H1 (cell line): Measurements from ENCODE around the gene TCF7L2. TPM values are rescaled to one million over a fixed set of nuclear protein-coding genes. Genes with fewer than 3 reads are reported as not detected.

Source experiments
- CTCF ChIA-PET: fragments of 300-600 bp; sonication (Branson Sonifier 250); formaldehyde crosslinking; loops from one replicate; lab custom pipeline; 2021; ENCODE audit not compliant: partially characterized antibody; lab: Charles Lee
- POLR2A ChIA-PET: fragments of 300-600 bp; sonication (Branson Sonifier 250); formaldehyde crosslinking; loops from one replicate; lab custom pipeline; 2021; ENCODE audit warnings: inconsistent platforms; ENCODE audit not compliant: partially characterized antibody; lab: Charles Lee
- DNase-seq, 2 experiments: peaks; one replicate each; pipeline versions ENCODE4 v3.0.0 to v3.0.0-alpha.2; 2010 to 2022; ENCODE audit warnings: low spot score in 2 of 2, low read depth in 1 of 2, mixed read lengths in 1 of 2
- FAIRE-seq: peaks from 2 replicates; lab custom pipeline; 2011; peaks lifted over from hg19 to GRCh38; lab: Jason Lieb, UNC
- H2AFZ ChIP-seq: 2 replicates; pipeline ENCODE4 v1.8.1; 2012; ENCODE audit warnings: low read length, inconsistent platforms
- H2AK5ac ChIP-seq: 2 replicates; pipeline ENCODE4 v1.6.1; 2013; ENCODE audit warnings: low read depth, low read length
- H2BK120ac ChIP-seq: replicated peaks from 2 replicates; pipeline ENCODE3; 2013; ENCODE audit warnings: low read depth, low read length, inconsistent platforms
- H2BK12ac ChIP-seq: 2 replicates; pipeline ENCODE4 v1.6.1; 2013; ENCODE audit warnings: low read depth, low read length
- H2BK15ac ChIP-seq: 2 replicates; pipeline ENCODE4 v1.6.1; 2013; ENCODE audit warnings: low read length
- H2BK20ac ChIP-seq: 2 replicates; pipeline ENCODE4 v1.6.1; 2013; ENCODE audit warnings: low read length
- H2BK5ac ChIP-seq: 2 replicates; pipeline ENCODE4 v1.6.1; 2013; ENCODE audit warnings: low read depth, low read length
- H3K14ac ChIP-seq: 2 replicates; pipeline ENCODE4 v1.6.1; 2013; ENCODE audit warnings: inconsistent platforms; ENCODE audit not compliant: insufficient read length
- H3K18ac ChIP-seq: 2 replicates; pipeline ENCODE4 v1.6.1; 2013; ENCODE audit warnings: low read length; ENCODE audit errors: extremely low read depth
- H3K23ac ChIP-seq: 2 replicates; pipeline ENCODE4 v1.6.1; 2013; ENCODE audit warnings: inconsistent platforms; ENCODE audit not compliant: insufficient read length
- H3K23me2 ChIP-seq: 2 replicates; pipeline ENCODE4 v1.6.1; 2013; ENCODE audit warnings: low read depth, low read length
- H3K27ac ChIP-seq: 2 replicates; pipeline ENCODE4 v1.6.1; 2011; ENCODE audit warnings: low read depth, low read length, inconsistent platforms
- H3K27me3 ChIP-seq, 4 experiments: replicated peaks in 1 of 4; 1 replicate in 1 of 4; 2 replicates in 3 of 4; pipeline versions ENCODE4 v1.6.1 to v1.8.1; 2011 to 2013; ENCODE audit warnings: low read length in 3 of 4, mild to moderate bottlenecking in 3 of 4, inconsistent platforms in 2 of 4, mixed read lengths in 2 of 4, moderate library complexity in 1 of 4; ENCODE audit not compliant: control insufficient read depth in 3 of 4, insufficient read depth in 3 of 4; ENCODE audit errors: extremely low read depth in 1 of 4
- H3K36me3 ChIP-seq, 4 experiments: 2 replicates each; pipeline versions ENCODE4 v1.6.1 to v1.8.1; 2011 to 2013; ENCODE audit warnings: mild to moderate bottlenecking in 4 of 4, low read length in 3 of 4, moderate library complexity in 2 of 4, control low read depth in 1 of 4, inconsistent platforms in 1 of 4; ENCODE audit not compliant: insufficient read depth in 4 of 4, control insufficient read depth in 2 of 4
- H3K4ac ChIP-seq: replicated peaks from 2 replicates; pipeline ENCODE3; 2013; ENCODE audit warnings: low read length, low read depth, mixed read lengths, inconsistent platforms; ENCODE audit not compliant: insufficient read length
- H3K4me1 ChIP-seq, 4 experiments: replicated peaks in 1 of 4; 1 replicate in 1 of 4; 2 replicates in 3 of 4; pipeline versions ENCODE4 v1.6.1 to v1.8.1; 2011 to 2013; ENCODE audit warnings: low read length in 3 of 4, inconsistent platforms in 2 of 4, mixed read lengths in 1 of 4; ENCODE audit not compliant: insufficient read depth in 4 of 4, control insufficient read depth in 3 of 4
- H3K4me2 ChIP-seq, 2 experiments: 2 replicates each; pipeline versions ENCODE4 v1.6.1 to v1.8.1; 2011 to 2013; ENCODE audit warnings: low read depth in 2 of 2, low read length in 2 of 2, control low read depth in 1 of 2, inconsistent platforms in 1 of 2, mild to moderate bottlenecking in 1 of 2; ENCODE audit not compliant: insufficient read depth in 1 of 2
- H3K4me3 ChIP-seq, 4 experiments: fragments of 200-600, 300-600 bp in 1 of 4; sonication (generic), shearing (Covaris generic), sonication (Bioruptor Twin) in 1 of 4; 2 replicates each; pipeline versions ENCODE4 v1.5.1 to v1.8.1; 2011 to 2016; ENCODE audit warnings: low read length in 4 of 4, low read depth in 3 of 4, control low read depth in 2 of 4, inconsistent platforms in 2 of 4, mild to moderate bottlenecking in 2 of 4, mixed read lengths in 1 of 4, moderate library complexity in 1 of 4; ENCODE audit not compliant: insufficient read depth in 2 of 4; ENCODE audit errors: extremely low read depth in 1 of 4
- H3K56ac ChIP-seq: replicated peaks from 2 replicates; pipeline ENCODE3; 2013; ENCODE audit warnings: low read depth, mild to moderate bottlenecking, mixed read lengths, low read length, inconsistent platforms; ENCODE audit not compliant: insufficient read length
- H3K79me1 ChIP-seq: 2 replicates; pipeline ENCODE4 v1.6.1; 2013; ENCODE audit warnings: low read depth, low read length, control low read depth
- H3K79me2 ChIP-seq, 2 experiments: 2 replicates each; pipeline versions ENCODE4 v1.6.1 to v1.8.1; 2012 to 2013; ENCODE audit warnings: low read length in 2 of 2, mild to moderate bottlenecking in 2 of 2, inconsistent platforms in 1 of 2; ENCODE audit not compliant: insufficient read depth in 2 of 2, control insufficient read depth in 1 of 2
- H3K9ac ChIP-seq, 4 experiments: replicated peaks in 1 of 4; 1 replicate in 1 of 4; 2 replicates in 3 of 4; pipeline versions ENCODE4 v1.6.1 to v1.8.1; 2011 to 2013; ENCODE audit warnings: low read depth in 3 of 4, low read length in 3 of 4, control low read depth in 2 of 4, mild to moderate bottlenecking in 2 of 4, moderate library complexity in 2 of 4, inconsistent platforms in 1 of 4; ENCODE audit errors: extremely low read depth in 1 of 4
- H3K9me3 ChIP-seq, 2 experiments: 2 replicates each; pipeline versions ENCODE4 v1.6.1 to v1.8.1; 2012 to 2013; ENCODE audit warnings: mild to moderate bottlenecking in 2 of 2, moderate library complexity in 2 of 2, control low read depth in 1 of 2, inconsistent platforms in 1 of 2, low read depth in 1 of 2, low read length in 1 of 2, mixed read lengths in 1 of 2; ENCODE audit not compliant: insufficient read depth in 2 of 2
- H4K20me1 ChIP-seq, 2 experiments: replicated peaks in 1 of 2; 2 replicates each; pipeline versions ENCODE3 to v1.8.1; 2011 to 2013; ENCODE audit warnings: inconsistent platforms in 2 of 2, low read length in 2 of 2, mild to moderate bottlenecking in 1 of 2; ENCODE audit not compliant: insufficient read depth in 2 of 2, control insufficient read depth in 1 of 2
- H4K5ac ChIP-seq: 2 replicates; pipeline ENCODE4 v1.6.1; 2013; ENCODE audit warnings: low read length, low read depth, mixed read lengths, inconsistent platforms; ENCODE audit not compliant: insufficient read length
- H4K8ac ChIP-seq: 2 replicates; pipeline ENCODE4 v1.8.0; 2013; ENCODE audit warnings: mild to moderate bottlenecking, moderate library complexity, low read length, inconsistent platforms; ENCODE audit not compliant: insufficient read depth; ENCODE audit errors: extremely low read depth
- H4K91ac ChIP-seq: replicated peaks from 2 replicates; pipeline ENCODE3; 2013; ENCODE audit warnings: low read length, mixed read lengths, inconsistent platforms; ENCODE audit not compliant: insufficient read length
- BCL11A ChIP-seq, 2 experiments: IDR thresholded peaks; one replicate each; pipeline ENCODE4 v1.6.1; 2011; ENCODE audit warnings: low read depth in 2 of 2, low read length in 2 of 2, mild to moderate bottlenecking in 2 of 2
- CHD1 ChIP-seq: IDR thresholded peaks from 2 replicates; pipeline ENCODE4 v1.6.1; 2012; ENCODE audit warnings: low read depth, low read length, improper control_type of control experiment
- CHD2 ChIP-seq: IDR thresholded peaks from 2 replicates; pipeline ENCODE4 v1.6.1; 2012; ENCODE audit warnings: low read length, improper control_type of control experiment
- CREB1 ChIP-seq: IDR thresholded peaks from 2 replicates; pipeline ENCODE4 v1.6.1; 2012; ENCODE audit warnings: inconsistent platforms
- JUND ChIP-seq: IDR thresholded peaks from 2 replicates; pipeline ENCODE4 v1.6.1; 2011; ENCODE audit warnings: mild to moderate bottlenecking, improper control_type of control experiment, low read length
- MAFK ChIP-seq: IDR thresholded peaks from 2 replicates; pipeline ENCODE4 v1.6.1; 2012; ENCODE audit warnings: low read depth, mild to moderate bottlenecking, improper control_type of control experiment, low read length
- RBBP5 ChIP-seq: IDR thresholded peaks from 2 replicates; pipeline ENCODE4 v1.7.1; 2012; ENCODE audit warnings: low read depth, mild to moderate bottlenecking, inconsistent platforms, low read length, moderate library complexity, borderline replicate concordance
- RNF2 ChIP-seq: fragments of 200-900, 300-1000 bp; sonication (generic); IDR thresholded peaks from 2 replicates; pipeline ENCODE4 v1.7.1; 2016; ENCODE audit warnings: borderline replicate concordance, low read depth, mild to moderate bottlenecking, antibody characterized with exemption, low read length; ENCODE audit not compliant: poor library complexity, severe bottlenecking; ENCODE audit errors: missing control alignments
- SIX5 ChIP-seq: IDR thresholded peaks from 2 replicates; pipeline ENCODE4 v1.6.1; 2011; ENCODE audit warnings: mild to moderate bottlenecking, low read depth, low read length
- SP1 ChIP-seq: IDR thresholded peaks from 2 replicates; pipeline ENCODE4 v1.6.1; 2011; ENCODE audit warnings: low read depth, low read length
- SP4 ChIP-seq: IDR thresholded peaks from 2 replicates; pipeline ENCODE4 v1.6.1; 2012; ENCODE audit warnings: low read length, inconsistent platforms
- TAF7 ChIP-seq: optimal IDR thresholded peaks from 2 replicates; pipeline ENCODE3; 2011; ENCODE audit warnings: low read depth, mild to moderate bottlenecking, inconsistent platforms, low read length, moderate library complexity, borderline replicate concordance
- TCF12 ChIP-seq: IDR thresholded peaks from 2 replicates; pipeline ENCODE4 v1.6.1; 2011; ENCODE audit warnings: low read depth, mild to moderate bottlenecking, low read length
- TEAD4 ChIP-seq: IDR thresholded peaks from 2 replicates; pipeline ENCODE4 v1.6.1; 2012; ENCODE audit warnings: low read depth, low read length, inconsistent platforms, mixed read lengths
- WGBS, 2 experiments: shearing (Covaris generic) in 1 of 2; methylation state at CpG; one replicate each; pipeline versions ENCODE4 v1.1.6 to v1.1.7; 2013 to 2015; ENCODE audit warnings: low lambda C conversion rate in 2 of 2, mixed read lengths in 2 of 2, inconsistent platforms in 1 of 2, low coverage in 1 of 2, missing lambda C conversion rate in 1 of 2; ENCODE audit not compliant: insufficient replicate concordance in 2 of 2, insufficient coverage in 1 of 2, insufficient read length in 1 of 2; ENCODE audit errors: extremely low coverage in 1 of 2, missing lambda C conversion rate in 1 of 2; 5-methylcytosine and 5-hydroxymethylcytosine counted together
- polyA plus RNA-seq, 7 experiments: library from polyadenylated mRNA; depleted of rRNA in 3 of 7; stranded (reverse) in 5 of 7; unstranded in 2 of 7; fragments of >200 nt in 5 of 7; fragments of 200-250 nt in 2 of 7; gene quantifications; 1 replicate in 5 of 7; 2 replicates in 1 of 7; 4 replicates in 1 of 7; pipeline versions ENCODE4 v1.2.1 to v1.2.3, GENCODE V29; 2011 to 2013; ENCODE audit warnings: missing spikeins in 2 of 7, mixed read lengths in 2 of 7
- total RNA-seq: library from RNA; stranded (reverse); fragmentation: NEBNext Ultra II Directional; extraction: Animal tissue kit (Norgen Biotek cat#: 25700); gene quantifications from 2 replicates; pipeline ENCODE4 v1.2.1, GENCODE V29; 2021
- TF ChIP-seq, protein P1 (sequence below): IDR thresholded peaks from 2 replicates; pipeline ENCODE4 v1.6.1; 2011; ENCODE audit warnings: low read length, improper control_type of control experiment

Gene TCF7L2
- total and polyA plus RNA-seq, 2 of the 8 experiments (the other 6 are each of a cell fraction or from before 2014, with no cell fraction given) = 33.9 to 67.3 TPM

GRCh38 chr10:113129117-113129516, 179.1 kb downstream of the TCF7L2 start:
- Histone ChIP-seq H3K27ac (no peak overlapping the region), H2BK15ac (no peak overlapping the region), H3K18ac (no peak overlapping the region), H3K23ac (no peak overlapping the region), H2BK120ac (no peak overlapping the region), H2BK12ac (no peak overlapping the region), H3K4me2 (peak overlapping the region; percentile 22 to 64), H3K4ac (no peak overlapping the region), H3K36me3 (no peaks in the 10 kb centered on the region), H4K20me1 (peaks cover 9 to 27% of the 10 kb centered on the region in 2 experiments), H3K9me3 (no peaks in the 10 kb centered on the region), H2BK20ac (no peak overlapping the region), H4K5ac (no peak overlapping the region), H4K91ac (no peak overlapping the region), H2AFZ (no peak overlapping the region), H2AK5ac (no peak overlapping the region), H3K4me3 (no peak overlapping the region), H2BK5ac (no peak overlapping the region), H3K23me2 (peaks cover 6% of the 10 kb centered on the region), H3K9ac (no peak overlapping the region), H3K27me3 (no peaks in the 10 kb centered on the region), H3K79me1 (peaks cover 10% of the 10 kb centered on the region), H3K4me1 (peaks cover 28 to 50% (median 41%) of the 10 kb centered on the region in 4 experiments), H4K8ac (no peak overlapping the region), H3K79me2 (peaks cover 6 to 88% of the 10 kb centered on the region in 2 experiments), H3K14ac (no peak overlapping the region), H3K56ac (no peak overlapping the region)
- POLR2A ChIA-PET = no interaction called here
- WGBS, 2 experiments = 47% methylated on average over 7 of the region's 7 CpGs; no CpG with 5 or more reads in 1 of the 2 experiments
- CTCF ChIA-PET = interaction anchor here (0.6 to 2.3 kb wide), 4 partner anchors 19 to 651 kb away, joined by 3 to 7 read pairs (median 3); no protein-coding TSS in a partner anchor
- FAIRE-seq (no peak), DNase-seq (no peak)
- TF ChIP-seq SP1 = no peak
- no peak for TF ChIP-seq TEAD4
- TF ChIP-seq CHD2 = no peak
- TF ChIP-seq JUND = no peak
- TF ChIP-seq BCL11A (IDR thresholded peaks at IDR 0.05; ENCODE audit: low read depth in 2 of 2, low read length in 2 of 2) = no peak
- no peak for TF ChIP-seq MAFK
- TF ChIP-seq RBBP5 = no peak
- no peak for TF ChIP-seq RNF2
- no peak for TF ChIP-seq SP4
- no peak for TF ChIP-seq SIX5
- TF ChIP-seq TCF12 = no peak
- TF ChIP-seq, protein P1, sequence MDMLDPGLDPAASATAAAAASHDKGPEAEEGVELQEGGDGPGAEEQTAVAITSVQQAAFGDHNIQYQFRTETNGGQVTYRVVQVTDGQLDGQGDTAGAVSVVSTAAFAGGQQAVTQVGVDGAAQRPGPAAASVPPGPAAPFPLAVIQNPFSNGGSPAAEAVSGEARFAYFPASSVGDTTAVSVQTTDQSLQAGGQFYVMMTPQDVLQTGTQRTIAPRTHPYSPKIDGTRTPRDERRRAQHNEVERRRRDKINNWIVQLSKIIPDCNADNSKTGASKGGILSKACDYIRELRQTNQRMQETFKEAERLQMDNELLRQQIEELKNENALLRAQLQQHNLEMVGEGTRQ = no peak
- no peak for TF ChIP-seq CREB1
- TF ChIP-seq CHD1 = no peak
- no peak for TF ChIP-seq TAF7
